HCT116 (cell line): ENCODE measurements around the gene ENOX1. TPM values are rescaled to one million over a fixed set of nuclear protein-coding genes. Genes with fewer than 3 reads are reported as not detected.

Source experiments
- ATAC-seq: fragments of 200-7000 bp; cut with Tn5 transposase; 2 replicates; pipeline ENCODE4 v1.9.1; 2020; ENCODE audit warnings: mild to moderate bottlenecking, moderate library complexity
- BruUV-seq: library from RNA; stranded (reverse); fragments of 400-500 nt; replicated peaks from 2 replicates; lab custom pipeline; 2021; lab: Mats Ljungman, UMichigan
- CTCF ChIA-PET: fragments of 300-600 bp; sonication (Branson Sonifier 250); formaldehyde crosslinking; loops from one replicate; lab custom pipeline; 2021; ENCODE audit warnings: antibody characterized with exemption; lab: Charles Lee
- POLR2A ChIA-PET: fragments of 300-600, 350-600 bp; sonication (Branson Sonifier 250); formaldehyde crosslinking; loops from one replicate; lab custom pipeline; 2021; ENCODE audit warnings: antibody characterized with exemption; lab: Charles Lee
- RAD21 ChIA-PET, 2 experiments: fragments of 300-600 bp; sonication (Branson Sonifier 250); formaldehyde crosslinking; loops; one replicate each; lab custom pipeline; 2023; ENCODE audit warnings: low total read pairs in 2 of 2; ENCODE audit not compliant: uncharacterized antibody in 2 of 2, unreplicated experiment in 2 of 2, low non-redundant PET in 1 of 2; lab: Charles Lee
- DNase-seq: peaks from one replicate; pipeline ENCODE4 v3.0.0-alpha.2; 2010; ENCODE audit warnings: low read depth, low spot score
- H2AFZ ChIP-seq: fragments of 200-600 bp; shearing (Covaris generic), sonication (generic); 2 replicates; pipeline ENCODE4 v1.6.1; 2017; ENCODE audit warnings: low read depth, mixed run types, mixed read lengths, antibody characterized with exemption, low read length; ENCODE audit not compliant: poor library complexity, severe bottlenecking
- H3K27ac ChIP-seq: 2 replicates; pipeline ENCODE4 v1.5.1; 2012; ENCODE audit warnings: low read depth, low read length
- H3K27me3 ChIP-seq: fragments of 200-600 bp; sonication (generic); 2 replicates; pipeline ENCODE4 v1.6.1; 2016; ENCODE audit warnings: mixed run types, low read length, mixed read lengths; ENCODE audit not compliant: insufficient read depth
- H3K36me3 ChIP-seq, 2 experiments: fragments of 200-500 bp in 1 of 2; fragments of 200-600 bp in 1 of 2; sonication (Bioruptor generic) in 1 of 2; sonication (generic) in 1 of 2; 2 replicates each; pipeline versions ENCODE4 v1.5.1 to v1.6.1; 2014 to 2016; ENCODE audit warnings: low read length in 2 of 2, inconsistent platforms in 1 of 2, mixed read lengths in 1 of 2, mixed run types in 1 of 2; ENCODE audit not compliant: insufficient read depth in 2 of 2, control insufficient read depth in 1 of 2
- H3K4me1 ChIP-seq, 2 experiments: fragments of 200-600 bp in 1 of 2; sonication (generic) in 1 of 2; 2 replicates each; pipeline versions ENCODE4 v1.5.1 to v1.6.1; 2012 to 2017; ENCODE audit warnings: low read length in 2 of 2, inconsistent platforms in 1 of 2, mild to moderate bottlenecking in 1 of 2, mixed read lengths in 1 of 2, mixed run types in 1 of 2, moderate library complexity in 1 of 2; ENCODE audit not compliant: insufficient read depth in 2 of 2, control insufficient read depth in 1 of 2
- H3K4me2 ChIP-seq: fragments of 200-600 bp; sonication (generic); 2 replicates; pipeline ENCODE4 v1.6.1; 2017; ENCODE audit warnings: mixed run types, low read length, mixed read lengths
- H3K4me3 ChIP-seq, 2 experiments: fragments of 200-600 bp in 1 of 2; sonication (generic) in 1 of 2; replicated peaks in 1 of 2; 2 replicates each; pipeline ENCODE4 v1.5.1; 2011 to 2016; ENCODE audit warnings: low read length in 2 of 2, control low read depth in 1 of 2, low read depth in 1 of 2, mild to moderate bottlenecking in 1 of 2, mixed read lengths in 1 of 2, mixed run types in 1 of 2
- H3K79me2 ChIP-seq: fragments of 200-600 bp; sonication (generic); 2 replicates; pipeline ENCODE4 v1.6.1; 2017; ENCODE audit warnings: mild to moderate bottlenecking, mixed run types, low read length, moderate library complexity, mixed read lengths; ENCODE audit not compliant: insufficient read depth
- H3K9ac ChIP-seq: fragments of 200-600 bp; sonication (generic); 2 replicates; pipeline ENCODE4 v1.6.1; 2016; ENCODE audit warnings: low read length, mixed read lengths
- H3K9me2 ChIP-seq: fragments of 200-600 bp; sonication (generic), shearing (Covaris generic); 2 replicates; pipeline ENCODE4 v1.6.1; 2017; ENCODE audit warnings: mixed run types, mild to moderate bottlenecking, moderate library complexity; ENCODE audit not compliant: insufficient read depth
- H3K9me3 ChIP-seq, 2 experiments: fragments of 200-500 bp in 1 of 2; fragments of 200-600 bp in 1 of 2; sonication (Bioruptor generic) in 1 of 2; sonication (generic) in 1 of 2; 2 replicates each; pipeline ENCODE4 v1.6.1; 2014 to 2017; ENCODE audit warnings: low read length in 2 of 2, mixed read lengths in 2 of 2, inconsistent platforms in 1 of 2, low read depth in 1 of 2, mild to moderate bottlenecking in 1 of 2, mixed run types in 1 of 2, moderate library complexity in 1 of 2; ENCODE audit not compliant: control insufficient read depth in 1 of 2, insufficient read depth in 1 of 2
- H4K20me1 ChIP-seq: fragments of 200-600 bp; sonication (generic), shearing (Covaris generic); 2 replicates; pipeline ENCODE4 v1.6.1; 2017; ENCODE audit warnings: mixed run types, mild to moderate bottlenecking, moderate library complexity; ENCODE audit not compliant: insufficient read depth
- CBX3 ChIP-seq: IDR thresholded peaks from 2 replicates; pipeline ENCODE4 v1.6.1; 2012; ENCODE audit warnings: low read depth
- CEBPB ChIP-seq: IDR thresholded peaks from 2 replicates; pipeline ENCODE4 v1.6.1; 2012; ENCODE audit warnings: low read depth
- EGR1 ChIP-seq: IDR thresholded peaks from 2 replicates; pipeline ENCODE4 v1.6.1; 2012; ENCODE audit warnings: low read depth
- ELF1 ChIP-seq: IDR thresholded peaks from 2 replicates; pipeline ENCODE4 v1.6.1; 2012; ENCODE audit warnings: low read depth, borderline replicate concordance
- EZH2phosphoT487 ChIP-seq: fragments of 200-600 bp; IDR thresholded peaks from 2 replicates; pipeline ENCODE4 v1.6.1; 2018; ENCODE audit warnings: antibody characterized with exemption, borderline replicate concordance
- JUND ChIP-seq: IDR thresholded peaks from 2 replicates; pipeline ENCODE4 v1.6.1; 2012
- POLR2A ChIP-seq: IDR thresholded peaks from 2 replicates; pipeline ENCODE4 v1.7.0; 2011; ENCODE audit warnings: borderline replicate concordance; ENCODE audit not compliant: insufficient read depth, insufficient read length; ENCODE audit errors: extremely low read depth
- POLR2AphosphoS5 ChIP-seq: IDR thresholded peaks from 2 replicates; pipeline ENCODE4 v1.6.1; 2011; ENCODE audit warnings: mild to moderate bottlenecking, low read depth, low read length, moderate library complexity
- RAD21 ChIP-seq: IDR thresholded peaks from 2 replicates; pipeline ENCODE4 v1.6.1; 2012; ENCODE audit warnings: low read depth, mild to moderate bottlenecking
- SIN3A ChIP-seq: IDR thresholded peaks from 2 replicates; pipeline ENCODE4 v1.6.1; 2012; ENCODE audit warnings: low read depth
- SP1 ChIP-seq: IDR thresholded peaks from 2 replicates; pipeline ENCODE4 v1.6.1; 2012; ENCODE audit warnings: low read depth
- SRF ChIP-seq: IDR thresholded peaks from 2 replicates; pipeline ENCODE4 v1.6.1; 2012; ENCODE audit warnings: low read depth
- TCF7L2 ChIP-seq: IDR thresholded peaks from 2 replicates; pipeline ENCODE4 v1.7.0; 2011; ENCODE audit warnings: borderline replicate concordance, inconsistent platforms; ENCODE audit not compliant: insufficient read depth, insufficient read length; ENCODE audit errors: extremely low read depth
- ZFX ChIP-seq: fragments of 450-650 bp; IDR thresholded peaks from 2 replicates; pipeline ENCODE4 v1.6.1; 2017
- ZNF274 ChIP-seq: fragments of 200-500 bp; sonication (Bioruptor generic); IDR thresholded peaks from 2 replicates; pipeline ENCODE4 v1.6.1; 2014; ENCODE audit warnings: mild to moderate bottlenecking, low read depth, low read length, inconsistent platforms
- intact Hi-C: fragments of 100-400 bp; cut with micrococcal nuclease; formaldehyde crosslinking; loops from 2 replicates; pipeline ENCODE4 v1.10.0; 2022
- total RNA-seq: library from RNA; stranded (reverse); gene quantifications from one replicate; pipeline ENCODE4 v1.2.1, GENCODE V29; 2021; ENCODE audit not compliant: unreplicated experiment
- TF ChIP-seq, protein P1 (sequence below): IDR thresholded peaks from 2 replicates; pipeline ENCODE4 v1.6.1; 2012
- TF ChIP-seq, protein P2 (sequence below): IDR thresholded peaks from 2 replicates; pipeline ENCODE4 v1.6.1; 2012
- TF ChIP-seq, protein P3 (sequence below): IDR thresholded peaks from 2 replicates; pipeline ENCODE4 v1.6.1; 2011; ENCODE audit warnings: mild to moderate bottlenecking, low read length, moderate library complexity; ENCODE audit not compliant: insufficient replicate concordance; ENCODE audit errors: extremely low read depth
- TF ChIP-seq, protein P4 (sequence below), 3 experiments: fragments of 200-600 bp in 1 of 3; sonication (generic) in 1 of 3; IDR thresholded peaks in 2 of 3; conservative IDR thresholded peaks in 1 of 3; 2 replicates each; pipeline ENCODE4 v1.5.1; 2012 to 2017; ENCODE audit warnings: low read depth in 2 of 3, low read length in 2 of 3, antibody characterized with exemption in 1 of 3, borderline replicate concordance in 1 of 3, control low read depth in 1 of 3, mild to moderate bottlenecking in 1 of 3, mixed read lengths in 1 of 3, mixed run types in 1 of 3, moderate library complexity in 1 of 3; ENCODE audit not compliant: insufficient read depth in 1 of 3
- TF ChIP-seq, protein P5 (sequence below): IDR thresholded peaks from 2 replicates; pipeline ENCODE4 v1.6.1; 2012; ENCODE audit warnings: low read depth

The ENOX1 gene
- total RNA-seq, 1 experiment from 2014 or later = 4.5 TPM

- Histone ChIP-seq H3K9ac (no peak overlapping the region), H3K27me3 (no peaks in the 10 kb centered on the region), H3K27ac (no peak overlapping the region), H3K79me2 (no peaks in the 10 kb centered on the region), H3K36me3 (no peaks in the 10 kb centered on the region), H3K4me3 (no peak overlapping the region), H4K20me1 (no peaks in the 10 kb centered on the region), H3K4me2 (no peak overlapping the region), H2AFZ (no peak overlapping the region), H3K9me3 (no peaks in the 10 kb centered on the region), H3K4me1 (no peaks in the 10 kb centered on the region), H3K9me2 (no peaks in the 10 kb centered on the region)
- intact Hi-C loops = loop anchor here (5.0 kb wide), 1 partner anchor 592 kb away; no protein-coding TSS in a partner anchor
- ChIA-PET POLR2A (no interaction called here), RAD21 (no interaction called here), CTCF (no interaction called here)
- no peak for DNase-seq
- BruUV-seq = no TSS peak
- ATAC-seq = no peak
- TF ChIP-seq, protein P1, sequence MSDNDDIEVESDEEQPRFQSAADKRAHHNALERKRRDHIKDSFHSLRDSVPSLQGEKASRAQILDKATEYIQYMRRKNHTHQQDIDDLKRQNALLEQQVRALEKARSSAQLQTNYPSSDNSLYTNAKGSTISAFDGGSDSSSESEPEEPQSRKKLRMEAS = no peak
- no peak for TF ChIP-seq ZFX
- no peak for TF ChIP-seq TCF7L2
- TF ChIP-seq POLR2AphosphoS5 = no peak
- TF ChIP-seq CEBPB = no peak
- TF ChIP-seq ELF1 = no peak
- TF ChIP-seq RAD21 = no peak
- TF ChIP-seq, protein P2, sequence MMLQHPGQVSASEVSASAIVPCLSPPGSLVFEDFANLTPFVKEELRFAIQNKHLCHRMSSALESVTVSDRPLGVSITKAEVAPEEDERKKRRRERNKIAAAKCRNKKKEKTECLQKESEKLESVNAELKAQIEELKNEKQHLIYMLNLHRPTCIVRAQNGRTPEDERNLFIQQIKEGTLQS = no peak
- no peak for TF ChIP-seq EGR1
- TF ChIP-seq, protein P3, sequence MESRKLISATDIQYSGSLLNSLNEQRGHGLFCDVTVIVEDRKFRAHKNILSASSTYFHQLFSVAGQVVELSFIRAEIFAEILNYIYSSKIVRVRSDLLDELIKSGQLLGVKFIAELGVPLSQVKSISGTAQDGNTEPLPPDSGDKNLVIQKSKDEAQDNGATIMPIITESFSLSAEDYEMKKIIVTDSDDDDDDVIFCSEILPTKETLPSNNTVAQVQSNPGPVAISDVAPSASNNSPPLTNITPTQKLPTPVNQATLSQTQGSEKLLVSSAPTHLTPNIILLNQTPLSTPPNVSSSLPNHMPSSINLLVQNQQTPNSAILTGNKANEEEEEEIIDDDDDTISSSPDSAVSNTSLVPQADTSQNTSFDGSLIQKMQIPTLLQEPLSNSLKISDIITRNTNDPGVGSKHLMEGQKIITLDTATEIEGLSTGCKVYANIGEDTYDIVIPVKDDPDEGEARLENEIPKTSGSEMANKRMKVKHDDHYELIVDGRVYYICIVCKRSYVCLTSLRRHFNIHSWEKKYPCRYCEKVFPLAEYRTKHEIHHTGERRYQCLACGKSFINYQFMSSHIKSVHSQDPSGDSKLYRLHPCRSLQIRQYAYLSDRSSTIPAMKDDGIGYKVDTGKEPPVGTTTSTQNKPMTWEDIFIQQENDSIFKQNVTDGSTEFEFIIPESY = no peak
- TF ChIP-seq, protein P4, sequence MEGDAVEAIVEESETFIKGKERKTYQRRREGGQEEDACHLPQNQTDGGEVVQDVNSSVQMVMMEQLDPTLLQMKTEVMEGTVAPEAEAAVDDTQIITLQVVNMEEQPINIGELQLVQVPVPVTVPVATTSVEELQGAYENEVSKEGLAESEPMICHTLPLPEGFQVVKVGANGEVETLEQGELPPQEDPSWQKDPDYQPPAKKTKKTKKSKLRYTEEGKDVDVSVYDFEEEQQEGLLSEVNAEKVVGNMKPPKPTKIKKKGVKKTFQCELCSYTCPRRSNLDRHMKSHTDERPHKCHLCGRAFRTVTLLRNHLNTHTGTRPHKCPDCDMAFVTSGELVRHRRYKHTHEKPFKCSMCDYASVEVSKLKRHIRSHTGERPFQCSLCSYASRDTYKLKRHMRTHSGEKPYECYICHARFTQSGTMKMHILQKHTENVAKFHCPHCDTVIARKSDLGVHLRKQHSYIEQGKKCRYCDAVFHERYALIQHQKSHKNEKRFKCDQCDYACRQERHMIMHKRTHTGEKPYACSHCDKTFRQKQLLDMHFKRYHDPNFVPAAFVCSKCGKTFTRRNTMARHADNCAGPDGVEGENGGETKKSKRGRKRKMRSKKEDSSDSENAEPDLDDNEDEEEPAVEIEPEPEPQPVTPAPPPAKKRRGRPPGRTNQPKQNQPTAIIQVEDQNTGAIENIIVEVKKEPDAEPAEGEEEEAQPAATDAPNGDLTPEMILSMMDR (IDR thresholded peaks at IDR 0.05 in 2 of 3, conservative IDR thresholded peaks at IDR 0.05 in 1 of 3; ENCODE audit: borderline replicate concordance in 1 of 3, insufficient read depth in 1 of 3, low read depth in 2 of 3, low read length in 2 of 3) = no peak
- no peak for TF ChIP-seq SIN3A
- no peak for TF ChIP-seq SP1
- TF ChIP-seq, protein P5, sequence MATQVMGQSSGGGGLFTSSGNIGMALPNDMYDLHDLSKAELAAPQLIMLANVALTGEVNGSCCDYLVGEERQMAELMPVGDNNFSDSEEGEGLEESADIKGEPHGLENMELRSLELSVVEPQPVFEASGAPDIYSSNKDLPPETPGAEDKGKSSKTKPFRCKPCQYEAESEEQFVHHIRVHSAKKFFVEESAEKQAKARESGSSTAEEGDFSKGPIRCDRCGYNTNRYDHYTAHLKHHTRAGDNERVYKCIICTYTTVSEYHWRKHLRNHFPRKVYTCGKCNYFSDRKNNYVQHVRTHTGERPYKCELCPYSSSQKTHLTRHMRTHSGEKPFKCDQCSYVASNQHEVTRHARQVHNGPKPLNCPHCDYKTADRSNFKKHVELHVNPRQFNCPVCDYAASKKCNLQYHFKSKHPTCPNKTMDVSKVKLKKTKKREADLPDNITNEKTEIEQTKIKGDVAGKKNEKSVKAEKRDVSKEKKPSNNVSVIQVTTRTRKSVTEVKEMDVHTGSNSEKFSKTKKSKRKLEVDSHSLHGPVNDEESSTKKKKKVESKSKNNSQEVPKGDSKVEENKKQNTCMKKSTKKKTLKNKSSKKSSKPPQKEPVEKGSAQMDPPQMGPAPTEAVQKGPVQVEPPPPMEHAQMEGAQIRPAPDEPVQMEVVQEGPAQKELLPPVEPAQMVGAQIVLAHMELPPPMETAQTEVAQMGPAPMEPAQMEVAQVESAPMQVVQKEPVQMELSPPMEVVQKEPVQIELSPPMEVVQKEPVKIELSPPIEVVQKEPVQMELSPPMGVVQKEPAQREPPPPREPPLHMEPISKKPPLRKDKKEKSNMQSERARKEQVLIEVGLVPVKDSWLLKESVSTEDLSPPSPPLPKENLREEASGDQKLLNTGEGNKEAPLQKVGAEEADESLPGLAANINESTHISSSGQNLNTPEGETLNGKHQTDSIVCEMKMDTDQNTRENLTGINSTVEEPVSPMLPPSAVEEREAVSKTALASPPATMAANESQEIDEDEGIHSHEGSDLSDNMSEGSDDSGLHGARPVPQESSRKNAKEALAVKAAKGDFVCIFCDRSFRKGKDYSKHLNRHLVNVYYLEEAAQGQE = no peak
- TF ChIP-seq POLR2A = no peak
- TF ChIP-seq CBX3 = no peak
- no peak for TF ChIP-seq JUND
- no peak for TF ChIP-seq SRF
- TF ChIP-seq ZNF274 = no peak
- no peak for TF ChIP-seq EZH2phosphoT487
Measured at GRCh38 chr13:43469791-43470190, 317.0 kb downstream of the ENOX1 start.
